ENCODE data around the gene SIN3A.

The SIN3A gene

GRCh38 chr15:75371901-75372688 is 79.4 kb downstream of the SIN3A start:
- no peak for DNase-seq (ENCODE audit: low read depth in 2 of 2)

- DNase-seq (ENCODE audit: low read depth in 2 of 2), result no peak
Observed at GRCh38 chr15:75371486-75371885, 80.0 kb downstream of the SIN3A start.

- no peak for DNase-seq (ENCODE audit: low read depth in 2 of 2)
Observed at GRCh38 chr15:75369897-75370581, 81.5 kb downstream of the SIN3A start.

GRCh38 chr15:75368689-75369239 is 82.7 kb downstream of the SIN3A start:
- no peak for DNase-seq (ENCODE audit: low read depth in 2 of 2)

GRCh38 chr15:75367913-75368688 is 83.4 kb downstream of the SIN3A start, which contains the start of gene MAN2C1:
MAN2C1 (minus strand) TSS chr15:75368607; CDS start chr15:75368583, 24 bp downstream.
- peak; percentile 90 to 92 for DNase-seq (ENCODE audit: low read depth in 2 of 2)

GRCh38 chr15:75367406-75367912 is 84.0 kb downstream of the SIN3A start:
- no peak for DNase-seq (ENCODE audit: low read depth in 2 of 2)

- no peak for DNase-seq (ENCODE audit: low read depth in 2 of 2)
Observed at GRCh38 chr15:75367006-75367405, 84.5 kb downstream of the SIN3A start.

GRCh38 chr15:75366163-75366562 is 85.3 kb downstream of the SIN3A start:
- no peak for DNase-seq (ENCODE audit: low read depth in 2 of 2)

GRCh38 chr15:75364881-75365280 is 86.6 kb downstream of the SIN3A start:
- DNase-seq (ENCODE audit: low read depth in 2 of 2), result no peak

- DNase-seq (ENCODE audit: low read depth in 2 of 2), result no peak
Observed at GRCh38 chr15:75363786-75364185, 87.7 kb downstream of the SIN3A start.

- no peak for DNase-seq (ENCODE audit: low read depth in 2 of 2)
Observed at GRCh38 chr15:75362642-75363249, 88.7 kb downstream of the SIN3A start.

GRCh38 chr15:75361989-75362641 is 89.4 kb downstream of the SIN3A start:
- no peak for DNase-seq (ENCODE audit: low read depth in 2 of 2)

GRCh38 chr15:75361361-75361988 is 90.0 kb downstream of the SIN3A start:
- DNase-seq (ENCODE audit: low read depth in 2 of 2), result no peak

- no peak for DNase-seq (ENCODE audit: low read depth in 2 of 2)
Observed at GRCh38 chr15:75360856-75361255, 90.6 kb downstream of the SIN3A start.

GRCh38 chr15:75360391-75360790 is 91.1 kb downstream of the SIN3A start:
- no peak for DNase-seq (ENCODE audit: low read depth in 2 of 2)

GRCh38 chr15:75359537-75360250 is 91.8 kb downstream of the SIN3A start:
- no peak for DNase-seq (ENCODE audit: low read depth in 2 of 2)

- no peak for DNase-seq (ENCODE audit: low read depth in 2 of 2)
Observed at GRCh38 chr15:75358771-75359536, 92.5 kb downstream of the SIN3A start.

GRCh38 chr15:75357976-75358673 is 93.4 kb downstream of the SIN3A start:
- DNase-seq (ENCODE audit: low read depth in 2 of 2), result no peak
